IPS-NIHi11 (cell line): Measurements from ENCODE around the gene ENPP7.

Experiments
- DNase-seq: peaks from one replicate; pipeline ENCODE4 v3.0.0; 2012; ENCODE audit warnings: mixed read lengths, low spot score

Gene ENPP7

DNA sequence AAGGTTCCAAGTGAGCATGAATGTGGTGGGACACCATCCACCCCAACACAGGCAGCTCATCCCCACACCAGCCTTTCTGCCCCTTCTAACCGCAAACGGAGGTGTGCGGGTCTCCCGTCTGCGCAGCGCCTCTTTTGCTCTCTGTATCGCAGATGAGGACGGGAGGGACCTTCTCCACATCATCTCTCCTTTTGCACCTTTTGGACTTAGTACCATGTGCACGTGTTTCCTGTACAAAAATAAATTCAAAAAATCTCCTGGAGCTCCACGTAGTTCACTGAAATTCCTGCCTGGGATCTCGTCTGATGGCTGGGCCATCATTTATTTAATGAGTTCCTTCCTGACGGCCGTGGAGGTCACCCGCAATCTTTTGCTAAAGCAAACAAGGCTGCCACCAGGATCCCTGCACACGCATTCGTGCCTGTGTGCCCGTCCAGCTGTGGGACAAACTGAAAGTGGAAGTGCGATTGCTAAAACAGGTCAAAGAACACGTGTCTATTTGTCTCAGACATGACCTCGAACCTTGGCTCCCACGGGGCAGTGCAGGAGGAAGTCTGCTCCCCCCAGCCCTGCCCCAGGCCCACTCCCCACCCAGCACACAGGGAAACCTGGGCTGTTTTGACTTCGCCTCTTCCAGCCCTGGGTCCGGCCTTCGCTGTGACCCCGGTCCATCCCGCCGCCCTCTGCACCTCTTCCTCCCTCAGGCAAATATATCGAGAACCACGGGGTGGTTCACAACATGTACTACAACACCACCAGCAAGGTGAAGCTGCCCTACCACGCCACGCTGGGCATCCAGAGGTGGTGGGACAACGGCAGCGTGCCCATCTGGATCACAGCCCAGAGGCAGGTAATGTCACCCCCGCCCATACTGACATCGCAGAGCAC is 2.3 kb downstream of the ENPP7 start:
- DNase-seq: no peak

DNA sequence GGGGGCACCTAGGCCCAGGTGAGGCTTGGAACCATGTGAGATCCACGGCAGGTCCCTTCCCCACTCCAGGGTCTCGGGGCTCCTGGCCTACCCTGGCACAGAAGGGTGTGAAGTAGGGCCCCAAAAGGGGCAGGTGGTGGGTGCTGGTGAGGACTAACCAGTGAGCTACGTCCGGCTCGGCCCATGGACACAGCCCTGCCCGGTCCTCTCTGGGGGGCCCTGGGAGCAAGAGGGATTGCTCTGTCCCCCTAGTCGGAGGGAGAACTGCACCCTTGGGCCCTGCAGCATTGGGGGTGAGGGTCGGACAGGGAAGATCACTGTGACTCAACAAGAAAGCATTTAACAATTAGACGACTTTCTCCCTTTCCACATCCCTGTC is 2.9 kb downstream of the ENPP7 start:
- no peak for DNase-seq

DNA sequence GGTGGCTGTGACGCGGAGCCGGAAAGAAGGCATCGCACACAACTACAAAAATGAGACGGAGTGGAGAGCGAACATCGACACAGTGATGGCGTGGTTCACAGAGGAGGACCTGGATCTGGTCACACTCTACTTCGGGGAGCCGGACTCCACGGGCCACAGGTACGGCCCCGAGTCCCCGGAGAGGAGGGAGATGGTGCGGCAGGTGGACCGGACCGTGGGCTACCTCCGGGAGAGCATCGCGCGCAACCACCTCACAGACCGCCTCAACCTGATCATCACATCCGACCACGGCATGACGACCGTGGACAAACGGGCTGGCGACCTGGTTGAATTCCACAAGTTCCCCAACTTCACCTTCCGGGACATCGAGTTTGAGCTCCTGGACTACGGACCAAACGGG is 4.4 kb downstream of the ENPP7 start:
- DNase-seq: no peak

DNA sequence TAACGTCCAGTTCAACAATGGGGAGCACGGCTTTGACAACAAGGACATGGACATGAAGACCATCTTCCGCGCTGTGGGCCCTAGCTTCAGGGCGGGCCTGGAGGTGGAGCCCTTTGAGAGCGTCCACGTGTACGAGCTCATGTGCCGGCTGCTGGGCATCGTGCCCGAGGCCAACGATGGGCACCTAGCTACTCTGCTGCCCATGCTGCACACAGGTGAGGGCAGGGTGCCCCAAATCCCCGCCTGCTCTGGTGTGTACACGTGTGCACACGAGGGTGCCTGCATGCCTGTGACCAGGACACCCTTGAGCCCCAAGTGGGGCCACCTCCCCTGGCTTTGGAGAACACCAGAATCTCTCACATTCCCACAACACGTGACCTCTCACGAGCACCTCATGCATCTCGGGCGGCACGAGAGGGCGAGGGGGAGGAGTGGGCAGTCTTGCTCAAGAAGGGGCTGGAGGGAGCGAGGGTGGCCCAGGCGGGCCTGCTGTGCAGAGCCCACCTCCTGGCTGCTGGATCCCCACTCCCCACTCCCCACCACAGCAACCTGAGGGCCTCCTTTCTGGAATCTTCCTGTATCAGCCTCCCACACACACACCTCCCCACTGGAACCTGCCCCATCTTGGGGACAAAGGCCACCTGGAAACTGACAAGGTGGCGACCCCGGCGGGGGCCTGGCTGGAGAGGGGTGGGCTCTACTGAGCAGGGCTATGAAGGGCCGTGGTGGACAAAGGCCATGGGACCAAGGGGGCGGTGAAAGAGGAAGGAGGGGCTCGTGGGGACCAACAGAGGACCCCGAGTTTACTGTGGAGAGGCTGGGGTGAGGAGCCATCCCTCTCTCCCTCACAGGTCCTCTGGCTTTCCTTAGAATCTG is 6.5 kb downstream of the ENPP7 start:
- no peak for DNase-seq

DNA sequence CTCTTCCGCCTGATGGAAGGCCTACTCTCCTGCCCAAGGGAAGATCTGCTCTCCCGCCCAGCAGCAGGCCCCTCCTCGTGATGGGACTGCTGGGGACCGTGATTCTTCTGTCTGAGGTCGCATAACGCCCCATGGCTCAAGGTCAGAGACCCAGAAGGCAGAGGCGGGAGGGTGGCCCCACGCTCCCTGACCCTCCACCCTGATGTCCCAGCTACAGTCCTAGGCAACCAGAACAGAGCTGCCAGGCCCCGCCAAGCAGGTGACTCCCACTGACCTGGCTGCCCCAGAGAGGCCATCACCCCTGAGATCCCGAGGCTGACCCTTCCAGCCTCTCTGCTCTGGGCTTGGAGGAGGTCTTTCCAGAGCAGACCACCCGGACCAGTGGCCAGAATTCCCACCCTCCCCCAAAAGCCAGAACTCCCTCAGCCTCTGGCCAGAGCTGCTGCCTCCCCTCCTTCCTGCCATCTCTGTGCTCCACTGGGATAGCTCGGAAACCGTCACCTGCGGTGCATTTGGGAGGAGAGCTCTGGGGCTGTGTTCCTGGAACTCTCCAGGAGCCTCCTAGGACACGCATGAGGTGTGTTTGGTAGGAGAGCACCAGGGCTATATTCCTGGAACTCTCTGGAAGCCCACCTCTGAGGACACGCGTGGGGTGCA is 7.3 kb downstream of the ENPP7 start:
- no peak for DNase-seq

DNA sequence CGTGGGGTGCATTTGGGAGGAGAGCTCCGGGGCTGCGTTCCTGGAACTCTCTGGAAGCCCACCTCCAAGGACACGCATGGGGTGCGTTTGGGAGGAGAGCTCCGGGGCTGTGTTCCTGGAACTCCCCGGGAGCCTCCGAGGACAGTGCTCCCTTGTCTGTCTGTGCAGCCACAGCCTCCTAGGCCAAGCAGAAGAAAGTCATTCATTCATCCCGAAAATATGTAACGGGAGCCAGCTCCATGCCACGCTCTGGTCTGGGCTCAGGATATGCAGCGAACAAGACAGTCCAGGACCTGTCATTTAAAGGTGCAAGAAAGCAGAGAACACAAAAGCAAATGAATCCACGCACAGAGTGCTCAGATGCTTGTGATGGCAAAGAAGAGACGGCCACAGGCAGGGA is 7.9 kb downstream of the ENPP7 start:
- no peak for DNase-seq

DNA sequence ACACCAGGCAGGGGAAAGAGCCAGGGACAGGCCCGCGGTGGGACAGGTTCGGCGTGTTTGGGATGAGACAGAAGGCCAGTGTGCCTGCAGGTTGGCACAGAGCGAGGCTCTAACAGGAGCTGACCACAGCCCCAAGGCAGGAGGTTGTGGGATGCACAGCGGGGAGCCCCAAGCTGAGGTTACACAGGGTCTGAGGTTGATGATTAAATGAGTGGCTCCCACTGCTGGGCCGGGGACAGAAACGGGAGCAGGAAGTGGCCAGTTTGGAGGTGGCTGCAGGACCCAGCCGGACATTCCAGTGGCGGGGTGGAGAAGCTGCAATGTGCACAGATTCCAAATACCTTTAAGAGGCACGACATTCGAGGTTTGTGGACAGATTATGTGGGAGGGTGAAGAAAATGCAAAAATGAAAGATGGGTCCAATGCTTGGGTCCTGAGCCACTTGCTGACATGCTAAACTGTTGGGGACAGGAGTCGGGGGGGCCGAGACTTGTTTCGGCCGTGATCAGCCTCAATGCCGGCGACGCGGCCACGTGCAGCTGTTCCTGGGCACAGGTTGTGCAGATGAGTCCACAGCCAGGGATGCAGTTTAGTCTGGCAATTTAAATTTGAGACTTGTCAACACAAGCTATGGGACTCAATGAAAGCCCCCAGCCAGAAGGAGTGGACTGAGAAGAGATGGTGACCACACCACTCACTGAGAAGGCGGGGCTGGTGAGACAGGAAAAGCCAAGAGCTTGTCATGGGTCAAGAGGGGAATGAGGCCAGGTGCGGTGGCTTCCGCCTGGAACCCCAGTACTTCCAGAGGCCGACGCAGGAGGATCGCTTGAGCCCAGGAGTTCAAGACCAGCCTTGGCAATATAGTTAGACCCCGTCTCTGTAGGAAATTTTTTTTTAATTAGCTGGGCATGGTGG is 8.7 kb downstream of the ENPP7 start:
- DNase-seq: no peak

DNA sequence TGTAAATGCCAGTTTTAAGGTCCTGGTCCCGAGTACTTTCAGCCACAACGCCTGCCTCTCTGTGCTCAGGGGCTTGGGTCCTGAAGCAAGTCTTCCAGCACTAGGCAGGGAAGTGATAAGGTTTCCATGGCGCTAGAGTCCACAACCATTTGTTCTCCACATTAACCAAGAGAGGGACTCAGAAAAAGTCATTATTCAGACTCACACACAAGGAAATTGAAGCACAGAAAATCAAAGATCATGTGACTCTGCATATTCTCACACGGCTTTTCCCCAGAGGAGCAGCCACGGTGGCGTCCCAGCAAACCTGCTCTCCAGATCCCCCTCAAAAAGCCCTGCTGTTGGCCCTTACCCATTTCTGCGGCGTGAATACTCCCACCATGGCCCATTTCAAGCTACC is 9.7 kb downstream of the ENPP7 start:
- DNase-seq: no peak

DNA sequence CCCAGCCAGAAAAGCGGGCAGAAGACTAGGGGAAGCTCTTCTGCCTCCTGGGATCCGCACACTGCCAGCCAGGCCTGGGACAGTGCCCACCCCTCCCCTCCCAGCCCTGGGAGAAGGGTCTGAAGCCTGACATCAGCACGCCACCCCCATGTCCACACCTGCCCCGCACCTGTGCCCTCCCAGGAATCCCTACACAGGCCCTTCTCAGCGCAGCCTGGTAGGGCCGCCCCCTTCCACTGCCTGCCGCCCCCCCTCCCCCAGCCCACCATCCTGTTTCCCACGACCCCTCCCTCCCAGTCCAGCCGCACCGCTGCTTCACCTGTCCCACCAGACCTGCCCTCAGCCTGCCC is 10.6 kb downstream of the ENPP7 start:
- DNase-seq: no peak

DNA sequence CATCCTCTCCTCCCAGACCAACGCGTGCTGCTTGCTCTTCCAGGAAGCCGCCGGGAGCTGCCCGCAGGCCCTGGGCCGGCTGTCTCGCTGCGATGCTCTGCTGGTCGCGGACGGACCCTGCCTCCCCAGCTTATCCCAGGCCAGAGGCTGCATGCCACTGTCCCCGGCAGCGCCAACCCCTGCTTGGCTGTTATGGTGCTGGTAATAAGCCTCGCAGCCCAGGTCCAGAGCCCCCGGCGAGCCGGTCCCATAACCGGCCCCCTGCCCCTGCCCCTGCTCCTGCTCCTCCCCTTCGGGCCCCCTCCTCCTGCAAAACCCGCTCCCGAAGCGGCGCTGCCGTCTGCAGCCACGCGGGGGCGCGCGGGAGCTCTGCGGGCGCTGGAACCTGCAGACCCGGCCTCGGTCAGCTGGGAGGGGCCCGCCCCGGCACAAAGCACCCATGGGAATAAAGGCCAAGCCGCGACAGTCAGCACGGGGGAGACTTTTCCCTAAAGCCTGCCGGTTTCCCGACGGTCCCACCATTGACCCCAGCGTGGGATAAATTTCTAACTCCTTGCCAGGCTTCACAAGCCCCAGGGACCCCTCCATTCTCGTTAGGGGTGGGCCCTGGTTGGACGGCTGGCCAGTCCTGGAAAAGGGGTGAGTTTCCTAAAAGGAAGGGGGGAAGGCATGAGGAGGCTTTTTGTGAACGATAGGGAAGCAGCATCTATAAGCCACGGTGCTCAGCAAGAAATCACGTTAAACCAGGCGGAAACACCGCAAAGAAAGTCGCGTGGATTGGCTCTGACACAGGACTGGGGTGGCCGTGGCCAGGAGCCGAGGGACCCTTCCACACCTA is 11.2 kb downstream of the ENPP7 start:
- peak; percentile 94 for DNase-seq

DNA sequence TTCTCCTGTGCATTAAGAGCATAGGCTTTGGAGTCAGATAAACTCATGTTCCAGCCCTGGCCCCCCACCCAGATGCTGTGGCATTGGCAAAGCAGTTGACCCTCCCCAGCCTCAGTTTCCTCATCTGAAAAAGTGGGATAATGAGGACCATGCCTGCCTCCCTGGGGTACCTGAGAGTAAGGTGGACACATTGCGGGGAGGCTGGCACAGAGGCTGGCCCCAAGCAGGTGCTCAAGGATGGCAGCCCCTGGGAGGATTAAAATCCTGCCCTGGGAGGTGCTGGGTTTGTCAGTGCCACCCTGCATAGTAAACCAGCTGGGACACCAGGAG is 11.8 kb downstream of the ENPP7 start:
- DNase-seq: no peak

DNA sequence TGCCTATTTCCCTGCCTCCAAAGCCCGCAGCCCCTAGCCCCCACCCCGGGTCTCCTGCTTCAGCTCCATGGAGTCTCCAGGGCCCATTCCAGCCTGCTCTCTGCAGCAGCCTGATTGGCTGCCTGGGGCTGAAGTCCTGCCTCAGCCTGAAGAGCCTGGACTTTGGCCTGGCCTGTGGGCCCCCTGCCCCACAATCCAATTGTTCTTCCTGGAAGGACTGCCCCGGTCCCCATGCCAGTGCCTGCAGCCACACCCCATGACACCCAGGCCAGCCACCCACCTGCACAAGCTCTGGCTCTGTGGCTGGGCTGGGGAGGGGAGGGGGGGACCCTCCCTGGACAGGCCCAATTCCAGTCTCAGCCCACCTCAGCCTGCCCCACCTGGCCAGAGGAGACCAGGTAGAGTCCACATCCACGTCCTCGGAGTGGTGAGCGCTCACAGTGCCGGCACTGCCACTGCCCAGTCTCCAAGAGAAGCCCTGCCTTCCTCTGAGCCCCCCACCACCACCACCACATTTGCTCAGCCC is 12.3 kb downstream of the ENPP7 start:
- no peak for DNase-seq

DNA sequence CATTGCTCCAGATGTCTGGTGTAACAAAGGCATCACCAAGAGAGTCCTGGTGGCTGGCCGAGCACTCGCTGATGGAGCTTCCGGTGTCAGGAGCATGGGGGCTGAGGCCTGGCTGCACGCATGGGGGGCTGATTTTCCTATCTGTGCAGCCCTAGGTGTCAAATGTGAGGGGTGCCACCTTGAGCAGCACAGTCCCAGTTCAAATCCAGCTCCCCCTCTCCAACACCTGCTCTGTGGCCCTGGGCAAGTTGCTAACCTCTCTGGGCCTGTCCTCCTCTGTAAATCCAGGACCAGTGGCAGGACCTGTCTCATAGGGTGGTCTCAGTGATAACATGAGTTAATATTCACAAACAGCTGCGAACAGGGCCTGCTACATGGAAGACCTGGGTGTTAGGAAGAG is 12.9 kb downstream of the ENPP7 start:
- DNase-seq: no peak

DNA sequence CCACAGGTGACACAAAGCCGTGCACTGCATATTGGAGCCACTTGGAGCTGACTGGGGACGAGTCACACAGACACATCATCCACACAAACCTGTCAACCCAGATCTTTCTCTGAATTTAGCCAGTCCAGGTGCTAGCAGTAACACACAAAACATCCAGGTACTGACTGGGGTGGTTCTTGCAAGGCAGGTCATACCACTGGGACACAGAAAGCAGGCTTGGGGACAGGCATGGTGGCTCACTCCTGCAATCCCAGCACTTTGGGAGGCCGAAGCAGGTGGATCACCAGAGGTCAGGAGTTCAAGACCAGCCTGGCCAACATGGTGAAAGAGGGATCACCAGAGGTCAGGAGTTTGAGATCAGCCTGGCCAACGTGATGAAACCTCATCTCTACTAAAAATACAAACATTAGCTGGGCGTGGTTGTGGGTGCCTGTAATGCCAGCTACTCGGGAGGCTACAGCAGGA is 14.9 kb downstream of the ENPP7 start:
- DNase-seq: no peak

DNA sequence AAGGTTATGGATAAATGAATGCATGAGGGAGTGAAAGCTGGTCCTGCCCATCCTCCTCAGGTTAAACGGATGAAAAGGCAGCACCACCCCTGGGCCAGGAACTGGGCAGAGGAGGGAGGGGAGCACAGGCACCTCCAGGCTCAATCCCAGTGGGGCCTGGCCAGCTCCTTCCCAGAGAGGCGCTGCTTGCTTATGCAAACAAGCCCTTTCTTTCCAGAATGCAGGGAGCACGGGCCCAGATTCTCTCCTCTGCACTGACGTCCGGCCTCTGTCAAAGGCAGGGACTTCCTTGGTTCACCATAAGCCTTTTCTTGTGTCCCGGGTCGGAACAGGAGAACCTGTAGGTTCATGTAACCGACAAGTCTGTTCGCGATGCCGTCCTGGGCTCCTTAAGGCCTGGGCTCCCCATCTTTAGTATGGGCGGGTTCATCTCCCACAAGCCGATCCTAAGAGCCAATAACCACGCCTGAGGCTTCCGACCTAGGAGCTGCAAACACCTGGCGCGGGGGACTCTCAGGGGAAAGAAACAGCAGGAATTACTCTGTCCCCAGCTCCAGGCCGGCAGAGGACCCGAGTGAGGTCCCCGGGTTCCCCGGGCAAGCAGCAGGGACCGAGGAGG is 16.3 kb downstream of the ENPP7 start:
- peak; percentile 31 for DNase-seq

DNA sequence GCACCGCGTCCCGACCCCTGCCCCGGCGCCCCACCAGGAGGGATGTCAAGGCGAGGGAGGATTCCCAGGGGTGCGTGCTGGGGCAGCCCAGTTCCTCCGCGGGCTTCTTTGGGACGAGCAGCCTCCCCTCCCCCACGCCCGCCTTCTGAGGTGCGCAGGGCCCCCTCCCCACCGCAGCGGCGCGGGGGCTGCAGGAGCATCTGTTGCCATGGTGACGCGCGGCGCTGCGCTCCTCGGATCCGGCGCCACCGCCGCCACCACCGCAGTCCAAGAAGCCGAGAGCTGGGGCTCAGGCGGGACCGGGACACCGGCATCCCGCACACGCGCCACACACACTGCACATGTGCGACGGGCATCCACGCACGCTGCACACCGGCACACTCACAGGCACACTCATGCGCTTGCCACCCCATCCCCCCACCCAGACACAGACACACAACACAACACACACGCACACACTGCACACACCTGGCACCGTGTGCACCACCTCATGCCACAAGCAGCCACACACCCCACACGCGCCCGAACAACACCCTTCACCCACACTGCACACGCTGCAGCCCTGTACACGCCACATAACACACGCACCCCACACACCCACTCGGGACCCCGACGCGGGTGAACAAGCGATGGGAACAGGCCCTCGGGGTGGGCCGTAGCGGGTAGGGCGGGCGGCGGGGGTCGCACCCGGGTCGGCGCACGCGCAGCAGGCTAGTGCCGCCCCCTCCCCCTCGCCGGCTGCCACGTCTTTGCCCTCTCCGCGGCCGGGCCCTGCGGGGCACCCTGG is 17.0 kb downstream of the ENPP7 start:
- DNase-seq: peak; percentile 70

DNA sequence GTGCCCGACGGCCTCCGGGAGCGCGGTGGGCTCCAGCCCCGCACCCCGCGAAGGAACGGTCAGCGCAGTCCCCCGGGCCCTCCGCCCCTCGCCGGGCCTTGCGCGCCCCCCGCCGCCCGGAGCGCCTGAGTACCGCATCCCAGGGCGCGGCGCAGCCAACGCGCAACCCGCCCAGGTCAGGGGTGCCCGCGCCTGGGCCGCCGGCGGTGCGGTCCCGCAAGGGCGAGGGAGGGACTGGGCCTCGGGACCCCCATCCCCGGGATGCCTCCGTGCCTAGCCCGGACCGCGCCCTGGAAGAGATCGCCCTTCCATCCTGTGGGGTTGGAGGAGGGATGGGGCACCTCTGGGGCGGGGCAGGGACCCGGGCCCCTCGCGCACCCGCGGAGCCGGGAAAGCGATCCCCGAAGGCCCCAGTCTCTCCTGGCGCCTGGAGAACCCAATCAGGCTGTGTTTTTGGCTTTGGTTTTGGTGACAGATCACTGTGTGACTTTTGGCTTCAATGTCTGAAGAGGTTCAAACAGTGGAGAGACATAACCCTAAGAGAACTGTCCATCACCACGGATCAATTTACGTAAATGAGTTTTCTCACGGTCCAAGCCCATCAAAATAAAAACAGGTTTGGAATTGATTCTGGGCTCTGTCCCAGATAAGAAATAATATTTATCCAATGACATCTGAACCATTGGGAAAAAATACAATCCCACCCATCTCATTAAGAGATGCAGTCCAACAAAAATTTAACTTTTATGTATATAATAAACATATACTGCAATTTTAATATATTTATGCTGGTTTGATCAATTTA is 17.8 kb downstream of the ENPP7 start:
- peak; percentile 50 for DNase-seq

DNA sequence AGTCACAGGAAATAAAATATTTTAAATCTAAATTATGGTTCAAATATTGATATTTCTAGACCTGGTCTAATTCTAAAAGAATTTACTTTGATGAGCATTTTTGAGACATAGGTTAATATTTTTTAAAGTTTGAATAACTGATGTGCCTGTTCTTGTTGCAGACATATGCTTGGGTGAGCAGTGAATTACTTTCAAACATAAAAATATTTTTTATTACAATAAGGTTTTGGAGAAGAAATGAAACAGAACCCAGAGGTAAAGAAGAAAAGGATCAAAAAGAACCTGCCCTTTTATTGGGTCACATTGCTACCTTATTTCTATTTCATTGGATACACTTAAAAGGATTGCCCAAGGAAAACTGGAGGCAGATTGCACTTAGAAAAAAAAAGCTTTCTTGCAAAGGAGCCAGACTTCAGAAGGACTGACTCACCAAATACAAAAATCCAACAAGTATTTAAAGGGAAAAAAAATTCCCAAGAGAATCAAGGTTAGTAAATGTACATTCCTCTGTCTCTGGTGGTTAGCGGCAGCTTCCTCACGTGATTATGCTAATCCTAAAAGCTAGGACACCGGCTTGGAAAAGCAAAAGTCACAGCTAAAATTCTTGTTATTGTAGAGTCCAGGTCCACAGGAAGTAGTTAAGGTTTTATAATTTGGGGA is 18.5 kb downstream of the ENPP7 start:
- no peak for DNase-seq
